Body of pancreas (tissue), 4 donors: ENCODE measurements around the gene TPD52L1. TPM values are rescaled to one million over a fixed set of nuclear protein-coding genes. Genes with fewer than 3 reads are reported as not detected.

ENCODE experiments used
- ATAC-seq: fragments of 150-250 bp; one replicate; pipeline ENCODE4 v1.9.1; 2016
- DNase-seq, 4 donors: peaks; one replicate each; pipeline ENCODE4 v3.0.0-alpha.2; 2019
- H3K27ac ChIP-seq, 4 donors: fragments of 200-600 bp; sonication (generic); 1 replicate in 3 of 4; 2 replicates in 1 of 4; pipeline versions ENCODE4 v1.5.1 to v1.6.1; 2016 to 2019; ENCODE audit warnings: mild to moderate bottlenecking in 1 of 4, mixed read lengths in 1 of 4, moderate library complexity in 1 of 4
- H3K27me3 ChIP-seq, 2 donors: fragments of 200-600 bp; sonication (generic); one replicate each; pipeline ENCODE4 v1.6.0; 2016; ENCODE audit warnings: mild to moderate bottlenecking in 1 of 2
- H3K36me3 ChIP-seq, 2 donors: fragments of 200-600 bp; sonication (generic); replicated peaks in 1 of 2; 2 replicates each; pipeline ENCODE4 v1.5.1; 2016; ENCODE audit warnings: low read depth in 2 of 2; ENCODE audit not compliant: insufficient read depth in 1 of 2
- H3K4me1 ChIP-seq: fragments of 200-600 bp; sonication (generic); one replicate; pipeline ENCODE4 v1.6.0; 2016
- H3K4me3 ChIP-seq, 2 donors: fragments of 200-600 bp; sonication (generic); 1 replicate in 1 of 2; 2 replicates in 1 of 2; pipeline ENCODE4 v1.5.1; 2016 to 2019
- H3K9me3 ChIP-seq, 3 donors: fragments of 200-600 bp; sonication (generic); 1 replicate in 2 of 3; 2 replicates in 1 of 3; pipeline ENCODE4 v1.5.1; 2016
- POLR2A ChIP-seq, 3 donors: fragments of 450-650 bp; IDR thresholded peaks; one replicate each; pipeline ENCODE4 v1.6.1; 2016; ENCODE audit warnings: antibody characterized with exemption in 3 of 3, mild to moderate bottlenecking in 2 of 3
- WGBS, 2 donors: methylation state at CpG; one replicate each; pipeline ENCODE4 v1.1.5; 2017; 5-methylcytosine and 5-hydroxymethylcytosine counted together
- intact Hi-C: fragments of 100-400 bp; cut with DNase I; formaldehyde crosslinking; loops from one replicate; pipeline ENCODE4 v1.15.1; 2023
- total RNA-seq, 2 donors: library from RNA; depleted of rRNA; stranded (reverse); fragments of >200 nt; gene quantifications; one replicate each; pipeline ENCODE4 v1.1.0, GENCODE V29; 2016
- TF ChIP-seq, protein P1 (sequence below), 7 experiments: fragments of 450-650 bp in 4 of 7; fragments of 200-600 bp in 3 of 7; sonication (generic) in 3 of 7; IDR thresholded peaks; one replicate each; pipeline ENCODE4 v1.5.1; 2016 to 2019; ENCODE audit warnings: antibody characterized with exemption in 7 of 7

The TPD52L1 gene
- total RNA-seq, 2 donors from 2014 or later = 33.3 to 101 TPM

DNA sequence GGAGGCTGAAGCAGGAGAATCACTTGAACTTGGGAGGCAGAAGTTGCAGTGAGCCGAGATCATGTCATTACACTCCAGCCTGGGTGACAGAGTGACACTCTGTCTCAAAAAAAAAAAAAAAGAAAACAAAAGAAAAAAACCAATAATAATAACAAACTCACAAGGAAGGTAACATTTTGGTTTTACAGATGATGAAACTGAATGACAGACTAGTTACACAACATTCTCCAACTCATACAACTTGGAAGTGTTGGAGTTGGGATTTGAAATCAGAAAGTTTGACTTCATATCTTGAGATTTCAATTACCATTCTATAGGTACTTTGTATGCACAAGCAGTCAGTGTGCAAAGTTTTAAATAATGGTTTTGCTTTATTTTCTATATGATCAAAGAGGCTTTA lies 10.2 kb downstream of the TPD52L1 start:
- H3K9me3 ChIP-seq = no peaks in the 10 kb centered on the region
- H3K4me3 ChIP-seq = no peak overlapping the region
- no peaks in the 10 kb centered on the region for H3K36me3 ChIP-seq
- no peak for DNase-seq
- intact Hi-C loops = no loop called here
- no peak for ATAC-seq
- H3K27me3 ChIP-seq = no peaks in the 10 kb centered on the region
- H3K27ac ChIP-seq = no peak overlapping the region
- peaks cover 11% of the 10 kb centered on the region for H3K4me1 ChIP-seq
- 91 to 100% methylated on average over 1 of the region's 1 CpG for WGBS, 2 donors
- no peak for TF ChIP-seq POLR2A (IDR thresholded peaks at IDR 0.05)
- TF ChIP-seq, protein P1, sequence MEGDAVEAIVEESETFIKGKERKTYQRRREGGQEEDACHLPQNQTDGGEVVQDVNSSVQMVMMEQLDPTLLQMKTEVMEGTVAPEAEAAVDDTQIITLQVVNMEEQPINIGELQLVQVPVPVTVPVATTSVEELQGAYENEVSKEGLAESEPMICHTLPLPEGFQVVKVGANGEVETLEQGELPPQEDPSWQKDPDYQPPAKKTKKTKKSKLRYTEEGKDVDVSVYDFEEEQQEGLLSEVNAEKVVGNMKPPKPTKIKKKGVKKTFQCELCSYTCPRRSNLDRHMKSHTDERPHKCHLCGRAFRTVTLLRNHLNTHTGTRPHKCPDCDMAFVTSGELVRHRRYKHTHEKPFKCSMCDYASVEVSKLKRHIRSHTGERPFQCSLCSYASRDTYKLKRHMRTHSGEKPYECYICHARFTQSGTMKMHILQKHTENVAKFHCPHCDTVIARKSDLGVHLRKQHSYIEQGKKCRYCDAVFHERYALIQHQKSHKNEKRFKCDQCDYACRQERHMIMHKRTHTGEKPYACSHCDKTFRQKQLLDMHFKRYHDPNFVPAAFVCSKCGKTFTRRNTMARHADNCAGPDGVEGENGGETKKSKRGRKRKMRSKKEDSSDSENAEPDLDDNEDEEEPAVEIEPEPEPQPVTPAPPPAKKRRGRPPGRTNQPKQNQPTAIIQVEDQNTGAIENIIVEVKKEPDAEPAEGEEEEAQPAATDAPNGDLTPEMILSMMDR (IDR thresholded peaks at IDR 0.05) = no peak

- H3K9me3 ChIP-seq = no peaks in the 10 kb centered on the region
- intact Hi-C loops = no loop called here
- TF ChIP-seq, protein P1 (IDR thresholded peaks at IDR 0.05) = no peak
- TF ChIP-seq POLR2A (IDR thresholded peaks at IDR 0.05) = no peak
- no peaks in the 10 kb centered on the region for H3K36me3 ChIP-seq
- no peaks in the 10 kb centered on the region for H3K27me3 ChIP-seq
- 78 to 94% methylated on average over 4 of the region's 4 CpGs for WGBS, 2 donors
- no peak for ATAC-seq
- peaks cover 20% of the 10 kb centered on the region for H3K4me1 ChIP-seq
- H3K4me3 ChIP-seq = no peak overlapping the region
- no peak overlapping the region for H3K27ac ChIP-seq
- no peak for DNase-seq
Measured at GRCh38 chr6:125164696-125165095, 11.1 kb downstream of the TPD52L1 start.

GRCh38 chr6:125165256-125165655 lies 11.7 kb downstream of the TPD52L1 start:
- Histone ChIP-seq H3K9me3 (no peaks in the 10 kb centered on the region), H3K27ac (no peak overlapping the region), H3K4me3 (no peak overlapping the region), H3K27me3 (no peaks in the 10 kb centered on the region), H3K36me3 (no peaks in the 10 kb centered on the region), H3K4me1 (peaks cover 25% of the 10 kb centered on the region)
- 53 to 78% methylated on average over 1 of the region's 1 CpG for WGBS, 2 donors
- TF ChIP-seq, protein P1 (IDR thresholded peaks at IDR 0.05) = no peak
- no peak for TF ChIP-seq POLR2A (IDR thresholded peaks at IDR 0.05)
- ATAC-seq (no peak), DNase-seq (no peak)
- intact Hi-C loops = no loop called here

- Histone ChIP-seq H3K27ac (no peak overlapping the region), H3K36me3 (no peaks in the 10 kb centered on the region), H3K4me1 (peaks cover 28% of the 10 kb centered on the region), H3K9me3 (no peaks in the 10 kb centered on the region), H3K27me3 (no peaks in the 10 kb centered on the region), H3K4me3 (no peak overlapping the region)
- intact Hi-C loops = no loop called here
- TF ChIP-seq POLR2A (IDR thresholded peaks at IDR 0.05) = no peak
- TF ChIP-seq, protein P1 (IDR thresholded peaks at IDR 0.05) = no peak
- ATAC-seq = no peak
- no peak for DNase-seq
- WGBS, 2 donors = 86 to 90% methylated on average over 4 of the region's 4 CpGs
Measured at GRCh38 chr6:125165776-125166175, 12.2 kb downstream of the TPD52L1 start.

- intact Hi-C loops = no loop called here
- Histone ChIP-seq H3K4me3 (no peak overlapping the region), H3K9me3 (no peaks in the 10 kb centered on the region), H3K4me1 (peaks cover 28% of the 10 kb centered on the region), H3K27ac (no peak overlapping the region), H3K27me3 (no peaks in the 10 kb centered on the region), H3K36me3 (no peaks in the 10 kb centered on the region)
- TF ChIP-seq, protein P1 (IDR thresholded peaks at IDR 0.05) = no peak
- no peak for TF ChIP-seq POLR2A (IDR thresholded peaks at IDR 0.05)
- WGBS, 2 donors = 91 to 93% methylated on average over 3 of the region's 3 CpGs
- ATAC-seq (no peak), DNase-seq (no peak)
Measured at GRCh38 chr6:125166711-125167110, 13.1 kb downstream of the TPD52L1 start.
